Uterus (tissue), 4 donors: ENCODE results near the gene ZFP1. TPM values are rescaled to one million over a fixed set of nuclear protein-coding genes. Genes with fewer than 3 reads are reported as not detected.

Experiments used
- DNase-seq, 2 donors: peaks; one replicate each; pipeline ENCODE4 v3.0.0-alpha.2; 2019 to 2020
- H3K27ac ChIP-seq, 2 donors: fragments of 200-600 bp; sonication (generic); 1 replicate in 1 of 2; 2 replicates in 1 of 2; pipeline ENCODE4 v1.5.1; 2016 to 2018
- H3K27me3 ChIP-seq, 2 donors: fragments of 200-600 bp; sonication (generic); one replicate each; pipeline ENCODE4 v1.5.1; 2018 to 2019; ENCODE audit warnings: control low read depth in 1 of 2
- H3K36me3 ChIP-seq, 2 donors: fragments of 200-600 bp; sonication (generic); one replicate each; pipeline ENCODE4 v1.5.1; 2019; ENCODE audit warnings: control low read depth in 1 of 2
- H3K4me1 ChIP-seq, 2 donors: fragments of 200-600 bp; sonication (generic); one replicate each; pipeline ENCODE4 v1.5.1; 2018 to 2019; ENCODE audit warnings: control low read depth in 1 of 2
- H3K4me3 ChIP-seq, 2 donors: fragments of 200-600 bp; sonication (generic); 1 replicate in 1 of 2; 2 replicates in 1 of 2; pipeline ENCODE4 v1.5.1; 2018 to 2019; ENCODE audit warnings: mild to moderate bottlenecking in 1 of 2
- H3K9me3 ChIP-seq, 2 donors: fragments of 200-600 bp; sonication (generic); one replicate each; pipeline ENCODE4 v1.5.1; 2019; ENCODE audit warnings: control low read depth in 1 of 2
- POLR2A ChIP-seq, 2 donors: fragments of 450-650 bp; IDR thresholded peaks; one replicate each; pipeline ENCODE4 v1.6.1; 2016; ENCODE audit warnings: antibody characterized with exemption in 2 of 2, mild to moderate bottlenecking in 1 of 2, moderate library complexity in 1 of 2
- intact Hi-C: fragments of 100-400 bp; cut with DNase I; formaldehyde crosslinking; loops from one replicate; pipeline ENCODE4 v1.15.1; 2023; ENCODE audit warnings: low total_unique reads
- total RNA-seq, 4 donors: library from RNA; depleted of rRNA in 3 of 4; stranded (reverse); fragments of >200 nt in 3 of 4; gene quantifications; one replicate each; pipeline versions ENCODE4 v1.1.0 to v1.2.4, GENCODE V29; 2014 to 2023
- TF ChIP-seq, protein P1 (sequence below), 4 experiments: fragments of 200-600 bp in 2 of 4; fragments of 450-650 bp in 2 of 4; sonication (generic) in 2 of 4; IDR thresholded peaks; one replicate each; pipeline ENCODE4 v1.5.1; 2016 to 2019; ENCODE audit warnings: antibody characterized with exemption in 4 of 4, mild to moderate bottlenecking in 2 of 4, moderate library complexity in 1 of 4
- donor health status: DM: yes; HTN: yes; CAD: no.

Gene ZFP1
- total RNA-seq, 4 donors from 2014 or later, result 5.9 to 39.7 (median 16.2) TPM

DNA sequence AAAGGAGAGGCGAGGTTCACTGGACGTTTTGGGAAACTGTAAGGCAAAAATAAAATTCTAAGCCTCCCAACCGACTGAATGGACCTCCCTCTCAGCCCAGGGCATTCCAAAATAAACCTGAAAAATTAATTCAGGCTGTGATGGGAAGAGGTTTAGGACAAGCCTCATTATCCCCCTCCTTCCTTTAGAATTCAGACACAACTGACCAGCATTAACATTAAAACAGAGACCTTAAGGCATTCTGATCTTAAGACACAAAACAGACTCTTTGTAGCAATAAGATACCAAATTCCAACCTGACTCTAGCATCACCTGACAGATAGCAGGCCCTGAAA is 31.4 kb upstream of the ZFP1 start:
- intact Hi-C loops, result no loop called here
- Histone ChIP-seq H3K36me3 (no peaks in the 10 kb centered on the region), H3K4me1 (no peaks in the 10 kb centered on the region), H3K27me3 (no peaks in the 10 kb centered on the region), H3K27ac (peak overlapping the region; percentile 58 to 60), H3K4me3 (peak overlapping the region in 1 of 2 donors; percentile 45), H3K9me3 (no peaks in the 10 kb centered on the region)
- no peak for TF ChIP-seq POLR2A (IDR thresholded peaks at IDR 0.05)
- TF ChIP-seq, protein P1, sequence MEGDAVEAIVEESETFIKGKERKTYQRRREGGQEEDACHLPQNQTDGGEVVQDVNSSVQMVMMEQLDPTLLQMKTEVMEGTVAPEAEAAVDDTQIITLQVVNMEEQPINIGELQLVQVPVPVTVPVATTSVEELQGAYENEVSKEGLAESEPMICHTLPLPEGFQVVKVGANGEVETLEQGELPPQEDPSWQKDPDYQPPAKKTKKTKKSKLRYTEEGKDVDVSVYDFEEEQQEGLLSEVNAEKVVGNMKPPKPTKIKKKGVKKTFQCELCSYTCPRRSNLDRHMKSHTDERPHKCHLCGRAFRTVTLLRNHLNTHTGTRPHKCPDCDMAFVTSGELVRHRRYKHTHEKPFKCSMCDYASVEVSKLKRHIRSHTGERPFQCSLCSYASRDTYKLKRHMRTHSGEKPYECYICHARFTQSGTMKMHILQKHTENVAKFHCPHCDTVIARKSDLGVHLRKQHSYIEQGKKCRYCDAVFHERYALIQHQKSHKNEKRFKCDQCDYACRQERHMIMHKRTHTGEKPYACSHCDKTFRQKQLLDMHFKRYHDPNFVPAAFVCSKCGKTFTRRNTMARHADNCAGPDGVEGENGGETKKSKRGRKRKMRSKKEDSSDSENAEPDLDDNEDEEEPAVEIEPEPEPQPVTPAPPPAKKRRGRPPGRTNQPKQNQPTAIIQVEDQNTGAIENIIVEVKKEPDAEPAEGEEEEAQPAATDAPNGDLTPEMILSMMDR (IDR thresholded peaks at IDR 0.05), result no peak
- DNase-seq, result no peak

DNA sequence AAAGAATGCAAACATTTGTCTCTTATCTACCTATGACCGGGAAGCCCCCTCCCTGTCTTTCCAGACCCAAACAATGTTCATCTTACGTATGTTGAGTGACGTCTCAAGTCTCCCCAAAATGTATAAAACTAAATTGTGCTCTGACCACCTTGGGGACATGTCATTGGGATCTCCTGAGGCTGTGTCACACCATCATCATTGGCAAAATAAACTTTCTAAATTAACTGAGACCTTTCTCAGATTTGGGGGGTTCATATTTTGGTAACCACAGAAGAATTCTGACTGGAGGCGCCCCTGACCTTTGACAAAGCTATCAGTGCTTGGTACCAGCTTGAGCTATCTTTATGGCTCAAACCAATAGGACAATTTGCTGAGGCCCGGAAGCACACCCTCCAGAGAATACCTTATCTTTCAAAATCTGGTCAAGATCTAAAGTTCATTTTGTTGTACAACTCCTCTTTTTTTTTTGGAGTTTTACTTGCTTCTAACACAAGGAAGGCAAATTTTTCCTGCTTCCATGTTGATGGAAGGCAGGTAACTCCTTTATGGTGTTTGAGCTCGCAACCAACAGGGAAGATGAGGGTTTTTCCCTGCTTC is 29.3 kb upstream of the ZFP1 start:
- intact Hi-C loops, result no loop called here
- Histone ChIP-seq H3K9me3 (no peaks in the 10 kb centered on the region), H3K27me3 (no peaks in the 10 kb centered on the region), H3K27ac (no peak overlapping the region), H3K4me3 (no peak overlapping the region), H3K36me3 (no peaks in the 10 kb centered on the region), H3K4me1 (no peaks in the 10 kb centered on the region)
- no peak for DNase-seq
- TF ChIP-seq, protein P1 (IDR thresholded peaks at IDR 0.05), result no peak
- no peak for TF ChIP-seq POLR2A (IDR thresholded peaks at IDR 0.05)

DNA sequence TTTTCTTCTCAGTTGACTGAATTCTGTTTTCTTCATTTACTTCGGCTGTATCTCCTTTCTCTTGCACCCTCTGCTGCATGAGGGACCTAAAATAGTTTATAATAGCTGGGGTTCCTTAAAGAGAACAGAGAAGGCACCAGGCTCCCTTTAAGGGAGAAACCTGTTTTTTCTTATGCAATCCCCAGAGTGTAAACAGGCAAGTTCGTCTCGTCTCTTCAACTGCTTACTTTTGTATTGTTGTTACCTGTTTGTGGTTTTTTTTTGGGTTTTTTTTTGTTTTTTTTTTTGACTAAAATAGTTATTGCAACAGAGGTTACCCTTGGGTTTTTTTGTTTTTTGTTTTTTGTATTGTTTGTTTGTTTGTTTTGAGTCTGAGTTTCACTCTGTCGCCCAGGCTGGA is 28.1 kb upstream of the ZFP1 start:
- no peak for DNase-seq
- TF ChIP-seq POLR2A (IDR thresholded peaks at IDR 0.05), result no peak
- TF ChIP-seq, protein P1 (IDR thresholded peaks at IDR 0.05), result no peak
- Histone ChIP-seq H3K27ac (no peak overlapping the region), H3K27me3 (no peaks in the 10 kb centered on the region), H3K36me3 (no peaks in the 10 kb centered on the region), H3K4me1 (no peaks in the 10 kb centered on the region), H3K4me3 (no peak overlapping the region), H3K9me3 (no peaks in the 10 kb centered on the region)
- intact Hi-C loops, result no loop called here

DNA sequence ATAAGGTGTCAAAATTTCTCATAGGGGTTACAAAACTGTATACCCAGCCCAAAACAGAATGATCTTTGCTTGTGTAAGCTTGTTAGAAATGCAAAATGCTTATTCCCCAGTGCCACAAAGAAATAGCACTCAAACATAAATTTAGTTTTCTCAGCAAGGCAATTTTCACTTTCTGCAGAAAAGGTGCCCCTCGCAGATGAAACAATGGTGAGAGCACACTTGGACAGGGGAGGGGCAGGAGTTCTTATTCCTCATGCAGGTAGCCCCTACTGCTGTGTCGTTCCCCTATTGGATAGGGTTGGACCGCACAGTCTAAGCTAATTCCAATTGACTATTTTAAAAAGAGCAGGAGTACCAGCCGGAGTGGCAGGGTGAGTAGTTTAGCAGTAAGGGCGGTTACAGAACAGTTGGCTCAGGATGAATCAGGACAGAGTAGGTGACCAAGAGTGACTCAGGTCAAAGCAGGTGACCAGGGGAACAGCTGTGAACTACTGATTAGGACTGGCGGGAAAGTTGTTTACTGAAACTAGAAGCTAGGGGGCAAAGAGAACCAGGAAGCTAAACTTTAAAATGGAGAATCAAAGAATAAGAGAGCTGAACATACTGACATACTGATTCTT is 26.3 kb upstream of the ZFP1 start:
- DNase-seq, result no peak
- Histone ChIP-seq H3K9me3 (no peaks in the 10 kb centered on the region), H3K27me3 (no peaks in the 10 kb centered on the region), H3K27ac (no peak overlapping the region), H3K4me1 (no peaks in the 10 kb centered on the region), H3K36me3 (no peaks in the 10 kb centered on the region), H3K4me3 (no peak overlapping the region)
- no peak for TF ChIP-seq POLR2A (IDR thresholded peaks at IDR 0.05)
- TF ChIP-seq, protein P1 (IDR thresholded peaks at IDR 0.05), result no peak
- intact Hi-C loops, result no loop called here

GRCh38 chr16:75122609-75123008 is 25.7 kb upstream of the ZFP1 start:
- no peak overlapping the region for H3K27ac ChIP-seq
- H3K4me1 ChIP-seq, result no peaks in the 10 kb centered on the region
- no peaks in the 10 kb centered on the region for H3K9me3 ChIP-seq
- no peaks in the 10 kb centered on the region for H3K36me3 ChIP-seq
- H3K4me3 ChIP-seq, result no peak overlapping the region
- DNase-seq, result no peak
- no peak for TF ChIP-seq POLR2A (IDR thresholded peaks at IDR 0.05)
- TF ChIP-seq, protein P1 (IDR thresholded peaks at IDR 0.05), result no peak
- H3K27me3 ChIP-seq, result no peaks in the 10 kb centered on the region
- intact Hi-C loops, result no loop called here
